Measurements from ENCODE around the gene ERMAP.

The ERMAP gene

DNA sequence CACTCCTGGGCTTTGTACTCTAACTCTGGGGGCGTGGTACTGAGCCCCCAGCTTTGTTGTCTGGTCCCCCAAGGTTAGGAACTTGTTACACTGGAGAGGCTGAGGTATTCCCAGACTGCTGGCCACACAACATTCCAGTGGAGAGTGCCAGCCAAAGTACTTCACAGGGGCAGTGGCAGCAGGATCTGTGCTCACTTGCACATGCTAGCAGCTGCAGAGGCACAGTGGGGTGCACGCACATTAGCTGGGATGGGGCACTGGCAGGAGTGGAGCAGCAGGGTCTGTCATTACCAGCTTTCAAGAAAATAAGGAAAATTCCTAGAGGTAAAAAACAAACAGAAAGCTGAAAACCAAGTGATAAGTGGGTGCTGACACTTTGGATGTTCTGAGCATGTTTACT lies 60.5 kb downstream of the ERMAP start:
- no peak for DNase-seq

DNA sequence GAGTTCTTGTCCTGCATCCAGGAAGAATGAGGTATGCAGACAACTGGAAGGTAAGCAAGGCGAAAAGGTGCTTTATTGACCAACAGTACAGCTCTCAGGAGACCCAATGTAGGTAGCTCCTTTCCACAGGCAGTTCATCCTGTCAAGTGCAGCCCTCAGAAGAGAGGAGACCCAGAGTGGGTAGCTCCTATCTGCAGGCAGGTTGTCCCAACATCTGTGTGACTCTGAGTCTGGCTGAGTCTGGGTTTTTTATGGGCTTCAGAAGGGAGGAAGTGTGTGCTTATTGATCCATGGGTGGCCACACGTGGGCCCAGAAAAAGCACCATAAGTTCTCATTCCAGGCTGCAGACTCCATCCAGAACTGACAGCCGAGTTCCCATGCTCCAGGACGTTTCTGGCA lies 63.5 kb downstream of the ERMAP start:
- DNase-seq: no peak

DNA sequence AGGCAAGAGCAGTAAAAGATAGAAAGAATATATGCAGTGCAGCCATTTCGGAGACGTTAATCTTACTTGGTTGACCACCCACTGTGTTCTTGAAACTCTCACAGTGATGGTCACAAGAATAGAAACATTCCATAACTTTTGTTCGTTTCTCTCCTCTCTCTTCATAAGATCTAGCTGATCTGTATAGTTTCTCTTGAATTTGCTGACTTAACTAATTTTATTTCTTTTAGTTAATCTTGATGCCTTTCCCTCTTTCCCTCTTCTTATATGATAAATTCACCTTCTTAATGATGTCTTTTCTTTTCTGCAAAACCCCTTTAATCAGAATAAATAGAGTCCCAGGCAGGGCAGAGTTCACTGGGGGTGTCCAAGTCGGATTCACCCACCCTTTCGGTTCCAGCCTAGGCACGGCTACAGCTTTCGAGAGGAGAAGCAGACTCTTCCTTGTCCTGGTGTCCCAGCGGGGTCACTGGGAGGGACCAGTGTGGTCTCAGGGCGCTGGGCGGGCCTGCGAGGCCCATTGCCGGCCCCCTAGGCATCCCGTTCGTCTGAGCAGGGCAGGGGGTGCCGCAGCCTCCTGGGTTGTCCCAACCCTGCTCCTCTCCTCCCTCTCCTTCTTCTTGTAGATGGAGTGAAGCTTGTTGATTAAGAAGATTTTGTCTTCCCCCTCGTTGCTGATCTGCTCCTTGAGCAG lies 69.3 kb downstream of the ERMAP start:
- DNase-seq: no peak

DNA sequence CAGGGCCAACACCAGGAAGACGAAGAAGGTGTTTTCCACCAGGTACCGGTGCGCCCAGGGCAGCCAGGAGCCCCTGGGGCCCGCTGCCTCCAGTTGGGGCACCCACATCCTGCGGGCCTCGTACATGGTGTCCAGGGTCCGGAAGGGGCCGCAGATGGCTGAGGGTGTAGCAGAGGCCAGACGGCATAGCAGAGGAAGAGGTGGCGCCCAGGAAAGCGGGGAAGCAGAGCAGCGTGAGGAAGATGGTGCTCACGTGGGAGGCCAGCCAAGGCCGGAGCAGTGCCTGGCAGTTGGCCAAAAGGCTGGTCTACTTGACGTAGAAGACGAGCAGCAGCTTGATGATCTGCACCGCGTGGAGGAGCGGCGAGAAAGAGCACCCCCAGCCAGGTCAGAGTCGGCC lies 69.9 kb downstream of the ERMAP start:
- DNase-seq: no peak

DNA sequence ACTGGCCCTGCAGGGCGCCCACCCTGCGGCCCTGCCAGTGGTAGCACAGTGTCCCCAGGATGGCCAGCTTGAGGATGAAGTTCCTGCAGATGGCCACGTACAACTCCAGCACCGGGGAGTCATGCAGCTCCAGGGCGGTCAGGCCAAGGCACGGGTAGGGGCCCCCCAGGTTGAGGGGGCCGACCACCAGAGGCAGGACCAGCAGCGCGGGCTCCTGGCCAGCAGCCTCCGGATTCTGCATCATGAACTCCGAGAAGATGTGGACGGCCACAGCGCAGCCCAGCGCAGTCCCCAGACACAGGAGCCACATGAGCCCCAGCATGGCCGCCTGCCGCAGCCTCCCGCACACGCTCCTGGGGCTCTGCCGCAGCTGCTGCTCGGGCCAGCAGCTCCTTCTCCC lies 70.4 kb downstream of the ERMAP start:
- no peak for DNase-seq

DNA sequence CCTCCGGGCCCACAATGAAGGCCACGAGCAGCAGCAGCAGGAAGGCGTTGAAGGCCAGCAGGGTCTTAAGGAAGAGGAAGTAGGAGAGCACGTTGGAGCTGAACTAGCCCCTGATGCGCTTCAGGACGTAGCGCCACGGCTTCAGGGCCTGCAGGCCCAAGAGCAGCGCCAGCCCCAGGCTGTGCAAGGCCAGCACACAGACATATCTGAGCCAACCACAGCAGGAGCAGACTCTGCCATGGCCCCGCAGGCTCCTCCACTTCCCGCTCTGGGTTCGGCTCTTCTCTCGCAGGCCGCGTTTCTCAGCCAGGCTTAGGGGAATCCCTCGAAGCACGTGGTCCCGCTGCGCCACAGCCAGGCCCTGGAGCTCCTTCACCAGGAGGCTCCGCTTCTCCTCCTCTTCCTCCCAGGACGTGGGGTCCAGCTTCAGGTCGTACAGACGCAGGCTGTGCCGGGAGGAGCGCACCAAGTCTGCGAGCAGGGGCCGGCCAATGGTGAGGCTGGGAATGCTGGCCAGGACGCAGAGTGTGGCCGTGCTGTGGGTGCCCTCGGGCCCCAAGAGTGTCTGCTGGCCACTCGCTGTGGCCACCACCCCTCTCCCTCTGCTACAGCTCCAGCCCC lies 71.2 kb downstream of the ERMAP start:
- no peak for DNase-seq

DNA sequence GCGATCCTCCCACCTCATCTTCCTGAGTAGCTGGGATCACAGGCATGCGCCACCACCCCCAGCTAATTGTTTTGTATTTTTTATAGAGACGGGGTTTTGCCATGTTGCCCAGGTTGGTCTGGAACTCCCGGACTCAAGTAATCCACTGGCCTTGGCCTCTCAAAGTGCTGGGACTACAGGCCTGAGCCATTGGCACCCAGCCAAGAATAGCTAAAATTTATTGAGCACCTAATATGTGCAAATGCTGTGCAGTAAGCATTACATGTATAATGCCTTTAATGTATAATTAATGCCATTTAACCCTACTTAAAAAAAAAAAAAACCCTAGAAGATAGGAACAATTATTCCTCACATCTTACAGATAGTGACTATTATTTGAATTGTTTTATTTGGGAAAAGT lies 72.3 kb downstream of the ERMAP start:
- DNase-seq: no peak

DNA sequence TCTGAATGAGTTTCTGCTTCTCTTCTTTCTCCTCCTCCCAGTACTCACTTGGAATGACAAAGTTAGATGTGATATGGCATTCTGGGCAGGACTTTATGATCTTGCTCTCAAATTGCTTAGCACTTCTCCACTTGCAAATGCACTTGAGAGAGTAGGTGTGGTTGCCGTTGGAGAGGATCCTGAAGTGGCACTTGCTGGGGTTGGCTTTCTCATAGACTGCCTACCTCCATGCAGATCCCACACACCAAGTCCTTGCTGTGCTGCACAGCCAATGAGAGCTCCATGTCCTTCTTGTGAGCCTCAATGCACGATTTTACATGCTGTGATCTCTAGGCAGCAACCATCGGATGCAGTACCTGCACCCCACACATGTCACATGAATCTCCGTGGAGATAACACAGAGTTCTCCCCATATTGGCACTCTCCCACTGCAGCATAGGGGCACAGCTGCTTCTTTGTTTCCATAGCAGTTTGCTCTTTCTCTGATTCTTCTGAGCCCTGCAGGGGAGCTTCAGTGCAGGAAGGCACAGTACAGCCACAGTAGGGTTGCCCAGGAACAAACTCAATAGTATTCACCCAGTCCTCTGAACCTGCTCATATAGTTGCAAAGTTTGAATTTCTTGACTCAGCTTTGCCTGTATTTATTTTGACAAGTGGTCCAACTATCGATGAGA lies 74.7 kb downstream of the ERMAP start:
- DNase-seq: no peak
